GM19452 (cell line): ENCODE measurements around the gene VWA8.

Experiments used
- ATAC-seq: cut with Tn5 transposase; IDR thresholded peaks from one replicate; pipeline ENCODE4 v1.9.1; 2021; ENCODE audit not compliant: unreplicated experiment

VWA8 gene

GRCh38 chr13:41960637-41961465 is at the start of gene VWA8:
TSS of gene VWA8 (minus strand) at chr13:41961109. CDS start at chr13:41961015, 94 bp downstream.
- peak; percentile 85 for ATAC-seq

DNA sequence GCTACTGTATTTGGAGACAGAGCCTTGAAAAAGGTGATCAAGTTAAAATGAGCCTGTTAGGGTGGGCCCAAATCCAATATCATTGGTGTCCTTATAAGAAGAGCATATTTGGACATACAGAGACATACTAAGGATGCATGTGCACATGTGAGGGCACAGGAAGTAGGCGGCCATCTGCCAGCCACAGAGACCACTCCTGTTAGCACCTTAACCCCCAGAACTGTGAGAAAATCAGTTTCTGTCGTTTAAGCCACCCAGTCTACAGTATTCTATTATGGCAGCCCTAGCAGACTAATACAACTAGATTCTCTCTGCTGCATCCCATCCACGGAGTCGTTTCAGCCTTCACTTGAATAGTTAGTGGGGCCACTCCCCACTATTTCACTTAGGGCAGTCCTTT is 48.1 kb upstream of the VWA8 start:
- ATAC-seq, result no peak

DNA sequence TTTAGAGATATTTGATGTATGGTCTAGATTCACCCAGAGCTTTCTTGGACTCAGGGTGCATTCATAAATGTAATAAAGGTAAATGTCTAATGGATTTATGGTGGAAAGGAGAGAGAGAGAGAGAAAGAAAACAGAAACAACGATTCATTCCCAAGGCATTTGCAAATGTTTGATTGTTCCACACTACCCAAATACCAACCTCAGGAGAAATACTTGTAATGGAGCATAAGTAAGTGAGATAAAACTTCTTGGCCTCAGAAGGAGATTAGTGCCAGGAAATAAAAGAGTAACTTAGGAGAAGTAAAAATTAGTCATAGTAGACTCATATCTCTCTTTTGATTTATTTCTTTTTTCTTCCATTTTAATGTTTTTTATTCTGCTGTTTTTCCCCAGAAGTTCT is 46.9 kb upstream of the VWA8 start:
- ATAC-seq, result no peak

- ATAC-seq, result no peak
These were observed 41.2 kb upstream of the VWA8 start for GRCh38 chr13:42002066-42002465.

GRCh38 chr13:42001580-42001979 is 40.7 kb upstream of the VWA8 start:
- ATAC-seq, result no peak

DNA sequence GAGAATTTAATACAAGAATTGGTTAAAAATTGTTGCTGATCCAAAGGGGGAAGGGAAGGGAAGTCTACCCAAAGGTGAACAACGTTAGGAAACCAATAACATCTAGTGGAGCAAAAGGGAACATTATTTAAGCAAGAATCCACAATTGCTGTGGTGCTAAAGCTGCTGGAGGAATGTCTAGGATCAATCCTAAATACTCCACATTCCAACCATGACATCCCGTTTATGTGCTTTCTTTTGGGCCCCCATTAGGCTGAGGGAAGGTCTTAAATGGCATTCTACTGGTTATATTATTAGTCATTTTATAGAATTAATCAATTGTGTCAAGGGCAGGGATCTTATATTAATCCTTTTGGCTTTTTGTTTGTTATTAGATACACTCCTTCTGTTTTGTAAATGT is 39.9 kb upstream of the VWA8 start:
- ATAC-seq, result no peak

DNA sequence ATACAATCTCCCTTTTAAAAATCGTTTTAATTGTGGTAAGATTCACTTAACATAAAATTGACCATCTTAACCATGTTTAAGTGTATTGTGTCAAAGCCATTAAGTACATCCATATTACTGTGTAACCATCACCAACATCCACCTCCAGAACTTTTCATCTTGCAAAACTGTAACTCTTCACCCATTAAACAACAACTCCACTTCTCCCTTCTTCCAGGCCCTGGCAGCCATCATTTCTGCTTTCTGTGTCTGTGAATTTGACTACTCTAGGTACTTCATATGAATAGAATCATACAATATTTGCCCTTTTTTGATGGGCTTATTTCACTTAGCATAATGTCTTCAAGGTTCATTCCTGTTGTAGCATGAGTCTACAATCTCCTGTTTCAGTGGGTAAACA is 36.5 kb upstream of the VWA8 start:
- no peak for ATAC-seq

- no peak for ATAC-seq
These were observed 35.0 kb upstream of the VWA8 start for GRCh38 chr13:41995946-41996345.

- no peak for ATAC-seq
These were observed 34.4 kb upstream of the VWA8 start for GRCh38 chr13:41995336-41995735.

DNA sequence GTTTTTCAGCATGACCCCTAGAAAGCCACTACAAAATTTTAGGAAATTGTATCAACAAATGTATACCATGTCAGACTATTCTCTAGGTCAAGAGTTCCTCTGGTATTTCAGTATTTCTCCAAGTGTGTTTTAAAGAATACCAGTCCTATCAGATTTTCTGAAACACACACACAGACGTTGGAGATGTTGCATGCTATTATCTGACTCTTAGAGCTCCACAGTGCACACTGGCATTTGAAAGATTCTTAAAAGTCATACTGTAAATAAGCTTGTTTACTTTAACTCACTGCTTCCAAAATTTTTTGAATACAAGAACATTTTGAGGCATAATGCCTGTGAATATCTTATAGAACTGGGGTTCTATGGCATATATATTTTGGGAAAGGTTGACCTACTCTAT is 33.8 kb upstream of the VWA8 start:
- no peak for ATAC-seq

GRCh38 chr13:41991936-41992335 is 31.0 kb upstream of the VWA8 start:
- no peak for ATAC-seq

DNA sequence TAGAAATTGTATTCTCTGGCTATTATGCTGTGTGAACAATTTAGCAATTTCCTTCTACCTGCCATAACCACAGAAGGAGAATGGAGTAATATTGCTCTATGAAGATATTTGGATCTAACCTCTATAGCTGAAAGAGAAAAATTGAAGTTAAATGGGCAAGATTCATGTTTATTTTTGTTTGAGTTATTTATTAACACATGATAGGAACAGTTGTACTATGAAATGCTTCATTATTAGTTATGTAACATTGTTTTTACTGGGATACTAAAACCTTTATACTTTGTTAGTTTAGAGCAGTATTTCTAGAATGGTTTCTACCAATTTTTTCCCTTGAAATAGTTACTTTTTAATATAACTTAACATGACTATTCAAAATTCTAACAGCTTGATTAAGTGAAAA is 27.3 kb upstream of the VWA8 start:
- no peak for ATAC-seq

DNA sequence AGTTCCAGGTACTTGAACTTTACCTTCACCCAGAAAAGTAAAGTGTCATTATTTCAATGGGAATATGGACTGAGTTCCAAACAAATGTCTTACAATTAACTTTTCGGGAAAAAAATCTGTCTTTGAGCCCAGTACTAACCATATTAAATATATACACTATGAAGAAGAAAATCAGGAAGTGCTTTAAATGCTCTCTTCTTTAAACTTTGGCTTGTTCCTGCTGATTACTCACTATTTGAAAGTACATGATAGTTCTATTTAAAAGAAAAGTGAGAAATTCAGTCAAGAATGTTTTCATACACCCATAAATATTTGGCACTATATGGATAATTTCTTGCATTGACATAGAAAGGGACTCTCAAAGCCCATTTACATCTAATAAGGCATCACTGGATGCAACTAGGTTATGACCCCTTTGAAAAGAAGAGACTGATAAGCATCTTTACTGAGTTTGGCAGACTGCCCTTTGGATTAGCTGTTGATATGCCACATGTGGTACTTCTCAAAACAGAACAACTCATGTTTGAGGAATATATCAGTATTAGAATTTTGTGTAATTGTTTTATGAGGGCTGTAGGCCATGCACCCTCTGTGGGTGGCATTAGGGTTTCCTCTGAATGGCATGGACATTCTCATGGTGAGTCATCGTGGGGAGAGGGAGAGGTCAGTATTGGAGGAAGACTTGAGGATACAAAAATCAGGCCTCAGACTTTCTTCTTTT is 25.0 kb upstream of the VWA8 start:
- ATAC-seq, result no peak

DNA sequence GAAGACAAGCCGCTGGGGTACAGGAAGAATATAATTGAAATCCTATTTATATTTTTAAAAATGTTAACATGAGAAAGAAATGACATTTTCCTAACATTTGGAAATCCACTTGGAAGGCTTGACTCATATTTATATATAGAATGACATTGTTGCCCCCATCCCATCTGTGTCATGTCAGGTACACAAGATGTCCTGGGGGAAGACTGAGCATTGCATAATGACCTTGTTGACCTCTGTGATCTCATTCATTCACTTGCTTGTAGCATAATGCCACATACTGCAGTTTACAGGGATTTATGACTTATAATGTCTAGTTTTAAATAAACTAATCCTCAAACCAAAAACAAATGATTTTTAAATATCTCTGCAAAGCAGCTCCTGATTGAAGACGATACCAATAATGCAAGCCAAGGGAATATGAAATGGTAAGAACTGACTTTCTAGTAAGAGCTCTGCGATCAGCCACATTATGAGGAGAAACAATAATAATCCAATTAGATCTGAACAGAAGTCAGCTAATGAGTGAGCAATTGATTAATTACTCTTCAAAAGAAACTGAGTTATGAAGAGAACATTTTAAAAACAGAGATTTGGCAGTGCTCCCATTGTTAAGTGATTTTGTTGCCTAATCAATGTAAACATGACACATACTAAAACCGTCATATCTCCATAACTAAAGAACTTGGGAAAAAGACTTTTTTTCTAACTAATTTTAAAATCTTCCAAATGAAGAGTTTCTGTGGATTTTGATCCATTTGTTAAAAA is 21.2 kb upstream of the VWA8 start:
- no peak for ATAC-seq

GRCh38 chr13:41978007-41978406 is 17.1 kb upstream of the VWA8 start:
- ATAC-seq, result no peak

GRCh38 chr13:41976476-41976875 is 15.6 kb upstream of the VWA8 start:
- no peak for ATAC-seq

DNA sequence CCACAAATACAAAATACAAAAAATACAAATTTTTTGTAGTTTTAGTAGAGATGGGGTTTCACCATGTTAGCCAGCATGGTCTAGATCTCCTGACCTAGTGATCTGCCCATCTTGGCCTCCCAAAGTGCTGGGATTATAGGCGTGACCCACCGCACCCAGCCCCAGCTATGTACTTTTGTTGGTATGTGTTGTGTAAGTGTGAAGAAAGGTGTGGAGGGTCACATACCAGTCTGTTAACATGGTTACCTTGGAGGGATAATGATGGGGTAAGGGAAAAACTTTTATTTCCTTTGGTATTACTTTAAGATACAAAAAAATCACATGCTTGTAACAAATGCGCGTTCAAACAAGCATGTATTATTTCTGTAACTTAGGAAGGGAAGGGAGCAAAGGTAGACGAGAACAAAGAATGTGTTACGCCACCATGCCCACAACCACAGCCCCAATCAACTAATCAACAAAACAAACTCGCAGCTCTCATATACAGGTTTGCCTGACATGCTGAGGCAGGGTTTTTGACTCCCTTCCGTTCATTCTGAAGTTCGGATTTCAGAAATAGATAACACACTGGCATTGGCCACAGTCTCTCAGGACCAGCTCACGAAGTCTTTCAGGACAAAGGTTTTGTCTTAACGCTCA is 13.5 kb upstream of the VWA8 start:
- ATAC-seq, result no peak

- ATAC-seq, result no peak
These were observed 12.4 kb upstream of the VWA8 start for GRCh38 chr13:41973247-41973741.

DNA sequence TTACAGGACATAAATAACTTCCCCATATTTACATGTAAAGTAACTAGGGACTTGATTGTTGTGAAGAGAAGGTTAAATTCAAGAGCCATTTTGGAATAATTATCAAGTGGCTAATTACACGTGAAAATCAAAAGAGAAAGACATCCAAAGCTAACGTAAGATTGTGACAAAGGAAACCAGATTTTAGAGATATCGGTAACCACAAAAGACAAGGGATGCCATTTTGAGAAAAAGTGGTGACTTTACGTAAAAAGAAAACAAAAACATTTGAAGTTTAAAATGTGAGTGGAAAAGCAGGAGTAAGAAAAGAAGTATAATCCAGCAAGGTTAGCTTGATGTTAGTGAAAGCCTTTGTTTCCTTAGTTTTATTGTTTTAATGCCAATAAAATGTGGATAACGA is 10.9 kb upstream of the VWA8 start:
- ATAC-seq, result no peak

GRCh38 chr13:41970918-41971317 is 10.0 kb upstream of the VWA8 start:
- no peak for ATAC-seq

DNA sequence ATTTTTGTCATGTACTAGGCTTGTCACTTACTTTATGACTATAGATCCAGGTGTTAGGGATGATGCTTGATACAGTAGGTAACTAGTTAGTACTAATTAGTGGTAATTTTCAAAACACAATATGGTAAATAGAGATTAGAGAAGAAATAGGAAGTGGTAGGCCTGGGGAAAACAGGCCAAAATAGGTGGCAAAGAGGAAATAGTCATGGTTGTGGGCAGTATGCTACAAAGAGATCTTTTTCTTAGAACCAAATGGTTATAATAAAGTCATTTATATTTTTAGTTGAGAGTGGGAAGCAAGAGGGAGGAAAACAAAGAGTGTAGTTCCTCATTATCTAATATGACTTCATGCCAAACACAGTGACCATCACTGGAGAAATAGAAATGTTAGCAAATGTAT is 9.1 kb upstream of the VWA8 start:
- ATAC-seq, result no peak
